Progenitor cell of endocrine pancreas (in vitro differentiated cells): Measurements from ENCODE around the gene QRICH1. TPM values are rescaled to one million over a fixed set of nuclear protein-coding genes. Genes with fewer than 3 reads are reported as not detected.

Experiments used
- DNase-seq: peaks from one replicate; pipeline ENCODE4 v3.0.0; 2021; ENCODE audit warnings: low spot score; ENCODE audit not compliant: unreplicated experiment
- H3K27ac Mint-ChIP-seq: 2 replicates; pipeline ENCODE4 v1.8.0; 2021; ENCODE audit warnings: mild to moderate bottlenecking, moderate library complexity, mixed read lengths
- H3K27me3 Mint-ChIP-seq: 2 replicates; pipeline ENCODE4 v1.8.0; 2021; ENCODE audit warnings: mixed read lengths
- H3K36me3 Mint-ChIP-seq: 2 replicates; pipeline ENCODE4 v1.8.0; 2022; ENCODE audit warnings: mixed read lengths; ENCODE audit not compliant: insufficient read depth
- H3K4me1 Mint-ChIP-seq: 2 replicates; pipeline ENCODE4 v1.8.0; 2021; ENCODE audit warnings: low read depth, mixed read lengths
- H3K4me3 Mint-ChIP-seq: 2 replicates; pipeline ENCODE4 v1.8.0; 2021; ENCODE audit warnings: low read depth, mild to moderate bottlenecking, moderate library complexity, mixed read lengths
- H3K9me3 Mint-ChIP-seq: 2 replicates; pipeline ENCODE4 v1.8.0; 2021; ENCODE audit warnings: low read depth, mixed read lengths
- CTCF ChIP-seq: fragments of 200-600 bp; sonication (generic); IDR thresholded peaks from one replicate; pipeline ENCODE4 v1.5.0; 2021; ENCODE audit warnings: antibody characterized with exemption, mild to moderate bottlenecking; ENCODE audit not compliant: unreplicated experiment
- total RNA-seq: library from RNA; stranded (reverse); gene quantifications from 2 replicates; pipeline ENCODE4 v1.2.1, GENCODE V29; 2021

QRICH1 gene
- total RNA-seq, 1 donor from 2014 or later, result 130 TPM

- no peak for TF ChIP-seq CTCF
- Mint-ChIP-seq H3K4me1 (peaks cover 5% of the 10 kb centered on the region), H3K27ac (peak overlapping the region; percentile 71), H3K4me3 (peak overlapping the region; percentile 45), H3K36me3 (peaks cover 8% of the 10 kb centered on the region), H3K27me3 (no peaks in the 10 kb centered on the region), H3K9me3 (no peaks in the 10 kb centered on the region)
- no peak for DNase-seq
Measured at GRCh38 chr3:49122022-49122421, 28.2 kb upstream of the QRICH1 start.

- Mint-ChIP-seq H3K4me1 (peaks cover 5% of the 10 kb centered on the region), H3K9me3 (no peaks in the 10 kb centered on the region), H3K36me3 (peaks cover 8% of the 10 kb centered on the region), H3K27ac (peak overlapping the region; percentile 80), H3K27me3 (no peaks in the 10 kb centered on the region), H3K4me3 (peak overlapping the region; percentile 84)
- no peak for TF ChIP-seq CTCF
- DNase-seq, result no peak
Measured at GRCh38 chr3:49121132-49121736, 27.4 kb upstream of the QRICH1 start.

- H3K9me3 Mint-ChIP-seq, result no peaks in the 10 kb centered on the region
- peaks cover 14% of the 10 kb centered on the region for H3K36me3 Mint-ChIP-seq
- peak within 1 kb of the TSS; percentile 92 for H3K27ac Mint-ChIP-seq
- no peak for TF ChIP-seq CTCF
- H3K4me3 Mint-ChIP-seq, result peak within 1 kb of the TSS; percentile 84
- DNase-seq, result peak; percentile 73
- H3K4me1 Mint-ChIP-seq, result peaks cover 5% of the 10 kb centered on the region
- H3K27me3 Mint-ChIP-seq, result no peaks in the 10 kb centered on the region
Measured at GRCh38 chr3:49120438-49121131, 26.7 kb upstream of the QRICH1 start, which contains the start of gene USP19. Gene USP19 (minus strand): TSS chr3:49120823. CDS start chr3:49119145, 1,678 bp downstream.

- TF ChIP-seq CTCF, result no peak
- no peak for DNase-seq
- peaks cover 16% of the 10 kb centered on the region for H3K36me3 Mint-ChIP-seq
- H3K4me1 Mint-ChIP-seq, result peaks cover 5% of the 10 kb centered on the region
- peak overlapping the region; percentile 92 for H3K27ac Mint-ChIP-seq
- no peaks in the 10 kb centered on the region for H3K27me3 Mint-ChIP-seq
- H3K4me3 Mint-ChIP-seq, result peak overlapping the region; percentile 84
- H3K9me3 Mint-ChIP-seq, result no peaks in the 10 kb centered on the region
Measured at GRCh38 chr3:49120096-49120437, 26.2 kb upstream of the QRICH1 start.

GRCh38 chr3:49119439-49119838 lies 25.6 kb upstream of the QRICH1 start:
- no peak for TF ChIP-seq CTCF
- H3K4me1 Mint-ChIP-seq, result peaks cover 5% of the 10 kb centered on the region
- DNase-seq, result no peak
- no peaks in the 10 kb centered on the region for H3K27me3 Mint-ChIP-seq
- H3K4me3 Mint-ChIP-seq, result peak overlapping the region; percentile 84
- peaks cover 16% of the 10 kb centered on the region for H3K36me3 Mint-ChIP-seq
- no peaks in the 10 kb centered on the region for H3K9me3 Mint-ChIP-seq
- no peak overlapping the region for H3K27ac Mint-ChIP-seq
